Testis (tissue), 3 donors: ENCODE data around the gene MET. TPM values are rescaled to one million over a fixed set of nuclear protein-coding genes. Genes with fewer than 3 reads are reported as not detected.

Experiments used
- DNase-seq: peaks from one replicate; pipeline ENCODE4 v3.0.0-alpha.2; 2019
- H3K27ac ChIP-seq, 2 donors: fragments of 200-600 bp; sonication (generic); one replicate each; pipeline ENCODE4 v1.5.1; 2019
- H3K27me3 ChIP-seq: fragments of 200-600 bp; sonication (generic); one replicate; pipeline ENCODE4 v1.5.1; 2019
- H3K36me3 ChIP-seq: fragments of 200-600 bp; sonication (generic); one replicate; pipeline ENCODE4 v1.5.1; 2017; ENCODE audit warnings: low read depth; ENCODE audit errors: missing control alignments
- H3K4me1 ChIP-seq: fragments of 200-600 bp; sonication (generic); one replicate; pipeline ENCODE4 v1.5.1; 2019
- H3K4me3 ChIP-seq, 2 donors: fragments of 200-600 bp; sonication (generic); one replicate each; pipeline ENCODE4 v1.5.1; 2017 to 2019
- H3K9me3 ChIP-seq: fragments of 200-600 bp; sonication (generic); one replicate; pipeline ENCODE4 v1.5.1; 2017
- CTCF ChIP-seq, 3 experiments: fragments of 450-650 bp in 2 of 3; fragments of 200-600 bp in 1 of 3; sonication (generic) in 1 of 3; IDR thresholded peaks; one replicate each; pipeline ENCODE4 v1.5.1; 2016 to 2019; ENCODE audit warnings: antibody characterized with exemption in 3 of 3, mild to moderate bottlenecking in 2 of 3, moderate library complexity in 1 of 3
- POLR2A ChIP-seq: fragments of 450-650 bp; IDR thresholded peaks from one replicate; pipeline ENCODE4 v1.6.1; 2017; ENCODE audit warnings: antibody characterized with exemption, mild to moderate bottlenecking, moderate library complexity
- WGBS, 2 donors: methylation state at CpG; one replicate each; pipeline ENCODE4 v1.1.5; 2018; 5-methylcytosine and 5-hydroxymethylcytosine counted together
- intact Hi-C: fragments of 100-400 bp; cut with DNase I; formaldehyde crosslinking; loops from one replicate; pipeline ENCODE4 v1.15.1; 2023; ENCODE audit warnings: low total_unique reads
- polyA plus RNA-seq: library from polyadenylated mRNA; stranded (reverse); fragments of 350-450 nt; fragmentation: Illumina TruSeq; extraction: RNeasy Lipid Tissue Mini Kit (QIAGEN cat#74804); gene quantifications from one replicate; pipeline ENCODE4 v1.2.3, GENCODE V29; 2014; ENCODE audit warnings: low read depth, low replicate concordance; ENCODE audit not compliant: insufficient read depth
- total RNA-seq, 2 donors: library from RNA; depleted of rRNA; stranded (reverse); fragments of >200 nt; gene quantifications; one replicate each; pipeline ENCODE4 v1.2.3, GENCODE V29; 2016

The MET gene
- total and polyA plus RNA-seq, 3 donors from 2014 or later: 2.0 to 3.9 (median 3.2) TPM

- Histone ChIP-seq H3K4me1 (no peaks in the 10 kb centered on the region), H3K9me3 (no peaks in the 10 kb centered on the region), H3K27ac (no peak overlapping the region), H3K4me3 (no peak overlapping the region), H3K36me3 (no peaks in the 10 kb centered on the region), H3K27me3 (no peaks in the 10 kb centered on the region)
- TF ChIP-seq CTCF (IDR thresholded peaks at IDR 0.05) (no peak), POLR2A (no peak)
- WGBS, 2 donors: 93 to 97% methylated on average over 3 of the region's 3 CpGs
- no peak for DNase-seq
- intact Hi-C loops: no loop called here
Measured at GRCh38 chr7:116804471-116804870, 132.5 kb downstream of the MET start.

- H3K27ac ChIP-seq: no peak overlapping the region
- H3K36me3 ChIP-seq: no peaks in the 10 kb centered on the region
- H3K4me1 ChIP-seq: no peaks in the 10 kb centered on the region
- TF ChIP-seq POLR2A (no peak), CTCF (IDR thresholded peaks at IDR 0.05) (no peak)
- H3K4me3 ChIP-seq: no peak overlapping the region
- no peak for DNase-seq
- WGBS, 2 donors: 61 to 69% methylated on average over 7 of the region's 7 CpGs
- intact Hi-C loops: loop anchor here (5.0 kb wide), 1 partner anchor 218 kb away; no protein-coding TSS in a partner anchor
- no peaks in the 10 kb centered on the region for H3K27me3 ChIP-seq
- no peaks in the 10 kb centered on the region for H3K9me3 ChIP-seq
Measured at GRCh38 chr7:116805100-116805544, 133.1 kb downstream of the MET start.

- Histone ChIP-seq H3K36me3 (no peaks in the 10 kb centered on the region), H3K4me1 (no peaks in the 10 kb centered on the region), H3K27me3 (no peaks in the 10 kb centered on the region), H3K9me3 (no peaks in the 10 kb centered on the region), H3K4me3 (no peak overlapping the region), H3K27ac (no peak overlapping the region)
- WGBS, 2 donors: 79 to 82% methylated on average over 7 of the region's 7 CpGs
- TF ChIP-seq POLR2A (no peak), CTCF (IDR thresholded peaks at IDR 0.05) (no peak)
- no peak for DNase-seq
- intact Hi-C loops: loop anchor here (5.0 kb wide), 1 partner anchor 219 kb away; no protein-coding TSS in a partner anchor
Measured at GRCh38 chr7:116806046-116806944, 134.3 kb downstream of the MET start.

- TF ChIP-seq POLR2A (no peak), CTCF (IDR thresholded peaks at IDR 0.05) (no peak)
- intact Hi-C loops: loop anchor here (5.0 kb wide), 1 partner anchor 220 kb away; no protein-coding TSS in a partner anchor
- Histone ChIP-seq H3K4me3 (no peak overlapping the region), H3K9me3 (no peaks in the 10 kb centered on the region), H3K27me3 (no peaks in the 10 kb centered on the region), H3K27ac (no peak overlapping the region), H3K36me3 (no peaks in the 10 kb centered on the region), H3K4me1 (no peaks in the 10 kb centered on the region)
- DNase-seq: no peak
- WGBS, 2 donors: 91 to 94% methylated on average over 3 of the region's 3 CpGs
Measured at GRCh38 chr7:116807011-116807560, 135.1 kb downstream of the MET start.
